ENCODE data around the gene RNPS1.

DNA sequence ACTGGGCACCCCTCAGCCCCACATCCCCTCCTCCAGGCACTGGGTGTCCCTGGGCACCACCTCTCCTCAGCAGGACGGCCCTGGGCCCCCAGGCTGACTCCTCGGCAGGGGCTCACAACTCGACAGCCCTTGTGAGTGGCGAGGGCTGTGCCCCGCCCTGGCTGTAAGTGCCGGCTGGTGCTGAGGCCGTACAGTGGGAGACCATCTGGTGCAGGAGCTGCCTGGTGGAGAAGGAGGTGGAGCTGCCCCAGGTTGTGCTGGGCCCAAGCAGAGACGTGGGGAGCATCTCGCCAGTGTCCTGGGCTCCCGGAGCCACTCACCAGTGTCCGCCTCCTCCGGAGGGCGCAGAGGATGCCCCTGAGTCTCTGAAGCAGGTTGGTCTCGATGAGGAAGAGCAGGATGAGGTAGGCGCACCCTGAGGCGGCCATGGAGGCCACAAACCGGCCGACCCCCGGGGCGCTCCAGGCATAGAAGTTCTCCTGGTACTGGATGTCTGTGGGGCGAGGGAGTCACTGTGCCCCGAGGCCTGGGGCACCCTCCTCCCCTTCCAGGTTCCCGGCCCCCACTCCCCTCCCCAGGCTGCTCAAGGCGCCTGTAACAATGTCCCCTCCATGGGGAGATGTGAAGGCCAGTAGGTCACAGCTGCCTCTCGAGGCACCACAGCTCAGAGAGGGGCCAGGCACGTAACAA lies 15.1 kb upstream of the RNPS1 start:
- TF ChIP-seq NFYB (IDR thresholded peaks at IDR 0.05; ENCODE audit: extremely low read depth, insufficient read length) (no peak), HNRNPLL (IDR thresholded peaks at IDR 0.05; ENCODE audit: low read depth, low read length, poor library complexity, severe bottlenecking) (no peak), ZFP36 (IDR thresholded peaks at IDR 0.05; ENCODE audit: low read depth, low read length, partially characterized antibody) (no peak), MAZ (CRISPR knock-in tag; conservative IDR thresholded peaks at IDR 0.05 in 1 of 2, IDR thresholded peaks at IDR 0.05 in 1 of 2) (no peak), POLR2A (conservative IDR thresholded peaks at IDR 0.05) (no peak), GATA2 (CRISPR knock-in tag; IDR thresholded peaks at IDR 0.05) (no peak), ZNF124 (CRISPR knock-in tag; IDR thresholded peaks at IDR 0.05) (no peak), U2AF2 (optimal IDR thresholded peaks at IDR 0.05; ENCODE audit: low read depth, low read length) (no peak), SMAD1 (IDR thresholded peaks at IDR 0.05; ENCODE audit: low read depth, low read length, partially characterized antibody) (no peak)
- TF ChIP-seq, protein P1, sequence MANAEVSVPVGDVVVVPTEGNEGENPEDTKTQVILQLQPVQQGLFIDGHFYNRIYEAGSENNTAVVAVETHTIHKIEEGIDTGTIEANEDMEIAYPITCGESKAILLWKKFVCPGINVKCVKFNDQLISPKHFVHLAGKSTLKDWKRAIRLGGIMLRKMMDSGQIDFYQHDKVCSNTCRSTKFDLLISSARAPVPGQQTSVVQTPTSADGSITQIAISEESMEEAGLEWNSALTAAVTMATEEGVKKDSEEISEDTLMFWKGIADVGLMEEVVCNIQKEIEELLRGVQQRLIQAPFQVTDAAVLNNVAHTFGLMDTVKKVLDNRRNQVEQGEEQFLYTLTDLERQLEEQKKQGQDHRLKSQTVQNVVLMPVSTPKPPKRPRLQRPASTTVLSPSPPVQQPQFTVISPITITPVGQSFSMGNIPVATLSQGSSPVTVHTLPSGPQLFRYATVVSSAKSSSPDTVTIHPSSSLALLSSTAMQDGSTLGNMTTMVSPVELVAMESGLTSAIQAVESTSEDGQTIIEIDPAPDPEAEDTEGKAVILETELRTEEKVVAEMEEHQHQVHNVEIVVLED (CRISPR knock-in tag; IDR thresholded peaks at IDR 0.05), result no peak
- TF ChIP-seq, protein P2, sequence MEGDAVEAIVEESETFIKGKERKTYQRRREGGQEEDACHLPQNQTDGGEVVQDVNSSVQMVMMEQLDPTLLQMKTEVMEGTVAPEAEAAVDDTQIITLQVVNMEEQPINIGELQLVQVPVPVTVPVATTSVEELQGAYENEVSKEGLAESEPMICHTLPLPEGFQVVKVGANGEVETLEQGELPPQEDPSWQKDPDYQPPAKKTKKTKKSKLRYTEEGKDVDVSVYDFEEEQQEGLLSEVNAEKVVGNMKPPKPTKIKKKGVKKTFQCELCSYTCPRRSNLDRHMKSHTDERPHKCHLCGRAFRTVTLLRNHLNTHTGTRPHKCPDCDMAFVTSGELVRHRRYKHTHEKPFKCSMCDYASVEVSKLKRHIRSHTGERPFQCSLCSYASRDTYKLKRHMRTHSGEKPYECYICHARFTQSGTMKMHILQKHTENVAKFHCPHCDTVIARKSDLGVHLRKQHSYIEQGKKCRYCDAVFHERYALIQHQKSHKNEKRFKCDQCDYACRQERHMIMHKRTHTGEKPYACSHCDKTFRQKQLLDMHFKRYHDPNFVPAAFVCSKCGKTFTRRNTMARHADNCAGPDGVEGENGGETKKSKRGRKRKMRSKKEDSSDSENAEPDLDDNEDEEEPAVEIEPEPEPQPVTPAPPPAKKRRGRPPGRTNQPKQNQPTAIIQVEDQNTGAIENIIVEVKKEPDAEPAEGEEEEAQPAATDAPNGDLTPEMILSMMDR (IDR thresholded peaks at IDR 0.05 in 2 of 3, conservative IDR thresholded peaks at IDR 0.05 in 1 of 3; ENCODE audit: insufficient read depth in 2 of 3, low read depth in 1 of 3, low read length in 3 of 3), result no peak

Data from K562 (cell line).